ENCODE results near the gene ABCA4. TPM values are rescaled to one million over a fixed set of nuclear protein-coding genes. Genes with fewer than 3 reads are reported as not detected.
A peak's percentile ranks its signal among the peaks of the same experiment; 100 is the strongest.

ABCA4 gene
- total and polyA plus RNA-seq, 2 experiments from 2014 or later, result 0.53 to 1.4 TPM

DNA sequence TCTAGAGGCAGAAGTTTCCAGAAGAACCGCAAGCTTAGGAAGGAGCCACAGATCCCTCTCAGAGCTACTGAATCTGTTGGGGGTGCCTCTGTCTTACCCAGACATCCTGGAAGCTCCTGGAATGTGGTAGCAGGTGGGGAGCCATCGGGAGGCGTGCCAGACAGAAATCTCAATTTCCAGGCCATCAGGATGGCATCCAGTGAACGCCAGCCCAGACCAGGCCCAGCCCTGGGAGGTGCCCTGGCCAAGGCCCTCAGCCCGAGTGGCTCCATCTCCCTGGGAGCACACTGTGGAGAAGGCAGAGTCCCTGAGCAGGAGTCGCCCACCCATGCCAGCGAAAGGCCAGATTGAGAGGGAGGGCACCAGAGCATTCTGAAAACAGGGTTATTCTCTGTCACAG lies 2.5 kb downstream of the ABCA4 start:
- H3K4me2 ChIP-seq, result no peak overlapping the region
- H3K4me1 ChIP-seq (ENCODE audit: insufficient read depth), result peaks cover 45% of the 10 kb centered on the region
- WGBS (ENCODE audit: low lambda C conversion rate, missing lambda C conversion rate), result 95% methylated on average over 7 of the region's 7 CpGs
- peak overlapping the region; percentile 42 for H3K27ac ChIP-seq
- no peaks in the 10 kb centered on the region for H3K36me3 ChIP-seq (replicated peaks; ENCODE audit: insufficient read depth, low read depth)
- no peaks in the 10 kb centered on the region for H3K9me3 ChIP-seq (ENCODE audit: low read depth)
- no peak for DNase-seq (ENCODE audit: low spot score)
- H3K9me2 ChIP-seq (replicated peaks; ENCODE audit: insufficient read depth), result no peaks in the 10 kb centered on the region
- H3K4me3 ChIP-seq, result no peak overlapping the region
- H2AFZ ChIP-seq, result no peak overlapping the region
- H3K27me3 ChIP-seq, result no peaks in the 10 kb centered on the region
- no peaks in the 10 kb centered on the region for H4K20me1 ChIP-seq (ENCODE audit: insufficient read depth, poor library complexity, severe bottlenecking)
- TF ChIP-seq CTCF (IDR thresholded peaks at IDR 0.05; ENCODE audit: poor library complexity) (no peak), EZH2 (IDR thresholded peaks at IDR 0.05; ENCODE audit: borderline replicate concordance) (no peak), EZH2phosphoT487 (IDR thresholded peaks at IDR 0.05; ENCODE audit: low read depth, severe bottlenecking, unreplicated experiment) (no peak)
- H3K79me2 ChIP-seq, result no peaks in the 10 kb centered on the region

DNA sequence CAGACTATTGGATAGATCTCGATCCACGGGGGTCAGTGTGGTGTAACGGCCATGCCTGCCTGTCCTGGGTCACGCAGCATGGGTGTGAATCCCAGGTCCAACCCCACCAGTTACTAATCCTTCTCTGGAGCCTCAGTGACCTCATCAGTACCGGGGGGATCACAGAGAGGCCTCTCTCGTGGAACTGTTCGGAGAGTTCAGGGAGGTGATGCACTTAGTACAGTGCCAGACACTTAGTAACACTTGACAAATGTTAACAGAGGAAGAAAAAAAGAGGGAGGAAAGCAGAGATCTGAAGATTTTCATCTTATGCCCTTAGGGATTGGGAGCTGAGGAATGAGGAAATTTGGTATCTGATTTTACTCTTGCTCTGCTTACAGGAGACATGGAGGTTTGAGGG lies 2.9 kb downstream of the ABCA4 start:
- Histone ChIP-seq H3K36me3 (replicated peaks; ENCODE audit: insufficient read depth, low read depth) (no peaks in the 10 kb centered on the region), H3K4me3 (no peak overlapping the region), H3K9me3 (ENCODE audit: low read depth) (no peaks in the 10 kb centered on the region), H3K4me1 (ENCODE audit: insufficient read depth) (peaks cover 45% of the 10 kb centered on the region), H2AFZ (no peak overlapping the region), H4K20me1 (ENCODE audit: insufficient read depth, poor library complexity, severe bottlenecking) (no peaks in the 10 kb centered on the region), H3K27me3 (no peaks in the 10 kb centered on the region), H3K27ac (peak overlapping the region; percentile 77), H3K79me2 (no peaks in the 10 kb centered on the region), H3K4me2 (no peak overlapping the region), H3K9me2 (replicated peaks; ENCODE audit: insufficient read depth) (no peaks in the 10 kb centered on the region)
- no peak for DNase-seq (ENCODE audit: low spot score)
- 76% methylated on average over 7 of the region's 7 CpGs for WGBS (ENCODE audit: low lambda C conversion rate, missing lambda C conversion rate)
- TF ChIP-seq EZH2phosphoT487 (IDR thresholded peaks at IDR 0.05; ENCODE audit: low read depth, severe bottlenecking, unreplicated experiment) (no peak), EZH2 (IDR thresholded peaks at IDR 0.05; ENCODE audit: borderline replicate concordance) (no peak), CTCF (IDR thresholded peaks at IDR 0.05; ENCODE audit: poor library complexity) (no peak)

DNA sequence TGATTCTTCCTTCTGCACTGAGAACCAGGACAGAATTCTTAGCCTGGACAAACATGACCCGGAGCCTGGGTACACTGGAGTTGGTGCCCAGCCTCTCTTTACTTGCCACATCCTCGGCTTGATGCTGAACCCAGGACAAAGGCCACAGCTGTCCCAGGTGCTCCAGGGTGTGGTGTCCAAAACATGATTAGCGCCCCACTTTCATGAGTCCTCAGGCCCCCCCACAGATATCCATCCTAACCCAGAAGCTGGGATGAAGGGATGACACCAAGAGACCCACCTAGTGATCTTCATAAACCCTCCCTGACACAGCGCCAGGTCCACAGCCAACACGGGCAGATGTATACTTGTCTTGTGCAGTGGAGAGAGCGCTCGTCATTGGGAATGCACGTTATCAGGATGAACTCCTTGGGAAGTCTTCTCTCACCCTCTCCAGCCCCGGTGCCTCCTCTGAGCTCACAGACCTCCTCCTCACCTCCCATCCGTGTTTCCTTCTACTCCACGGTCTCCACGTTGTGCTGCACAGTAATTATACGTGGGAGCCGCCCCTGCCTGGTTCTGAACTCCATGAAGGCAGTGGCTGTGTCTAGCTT lies 3.6 kb downstream of the ABCA4 start:
- Histone ChIP-seq H3K4me1 (ENCODE audit: insufficient read depth) (peaks cover 45% of the 10 kb centered on the region), H4K20me1 (ENCODE audit: insufficient read depth, poor library complexity, severe bottlenecking) (no peaks in the 10 kb centered on the region), H3K9me3 (ENCODE audit: low read depth) (no peaks in the 10 kb centered on the region), H3K27me3 (no peaks in the 10 kb centered on the region), H3K36me3 (replicated peaks; ENCODE audit: insufficient read depth, low read depth) (no peaks in the 10 kb centered on the region), H3K27ac (peak overlapping the region; percentile 77), H3K4me2 (peak overlapping the region; percentile 6), H3K4me3 (no peak overlapping the region), H3K9me2 (replicated peaks; ENCODE audit: insufficient read depth) (no peaks in the 10 kb centered on the region), H2AFZ (no peak overlapping the region), H3K79me2 (no peaks in the 10 kb centered on the region)
- DNase-seq (ENCODE audit: low spot score), result no peak
- 65% methylated on average over 14 of the region's 14 CpGs for WGBS (ENCODE audit: low lambda C conversion rate, missing lambda C conversion rate)
- no peak for TF ChIP-seq EZH2 (IDR thresholded peaks at IDR 0.05; ENCODE audit: borderline replicate concordance)

DNA sequence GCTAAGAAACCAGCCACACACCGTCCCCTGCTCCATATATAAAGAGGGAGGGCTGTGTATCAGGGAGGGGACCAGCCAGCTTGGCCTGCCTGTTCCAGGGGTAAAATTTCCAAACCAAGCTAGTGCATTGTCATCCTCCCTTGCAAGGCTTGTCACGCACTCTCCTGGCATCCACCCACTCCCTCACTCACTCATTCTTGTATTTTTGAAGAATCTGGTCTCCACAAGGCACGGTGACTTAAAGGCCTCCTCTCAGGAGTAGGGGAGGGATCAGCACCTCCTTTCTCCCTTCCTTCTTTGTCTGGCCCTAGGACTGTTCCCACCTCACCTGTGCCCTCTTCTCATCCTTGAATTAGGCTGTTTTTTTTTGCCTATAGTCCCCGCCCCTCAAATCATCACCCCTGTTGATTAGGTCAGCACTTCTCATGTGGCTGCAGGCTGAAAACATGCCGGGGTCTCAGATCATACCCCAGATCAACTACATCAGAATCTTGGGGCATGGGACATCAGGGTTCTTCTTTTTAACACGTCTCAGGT lies 5.0 kb downstream of the ABCA4 start:
- H3K4me3 ChIP-seq, result no peak overlapping the region
- H3K27ac ChIP-seq, result peak overlapping the region; percentile 77
- no peaks in the 10 kb centered on the region for H4K20me1 ChIP-seq (ENCODE audit: insufficient read depth, poor library complexity, severe bottlenecking)
- no peak overlapping the region for H2AFZ ChIP-seq
- H3K36me3 ChIP-seq (replicated peaks; ENCODE audit: insufficient read depth, low read depth), result no peaks in the 10 kb centered on the region
- H3K4me1 ChIP-seq (ENCODE audit: insufficient read depth), result peaks cover 44% of the 10 kb centered on the region
- no peak for DNase-seq (ENCODE audit: low spot score)
- H3K9me2 ChIP-seq (replicated peaks; ENCODE audit: insufficient read depth), result no peaks in the 10 kb centered on the region
- TF ChIP-seq CTCF (IDR thresholded peaks at IDR 0.05; ENCODE audit: poor library complexity) (no peak), EZH2phosphoT487 (IDR thresholded peaks at IDR 0.05; ENCODE audit: low read depth, severe bottlenecking, unreplicated experiment) (no peak), EZH2 (IDR thresholded peaks at IDR 0.05; ENCODE audit: borderline replicate concordance) (no peak)
- WGBS (ENCODE audit: low lambda C conversion rate, missing lambda C conversion rate), result 57% methylated on average over 6 of the region's 6 CpGs
- peak overlapping the region; percentile 26 for H3K4me2 ChIP-seq
- no peaks in the 10 kb centered on the region for H3K27me3 ChIP-seq
- H3K79me2 ChIP-seq, result no peaks in the 10 kb centered on the region
- H3K9me3 ChIP-seq (ENCODE audit: low read depth), result no peaks in the 10 kb centered on the region
